H1 (cell line): ENCODE results near the gene KCND3. TPM values are rescaled to one million over a fixed set of nuclear protein-coding genes. Genes with fewer than 3 reads are reported as not detected.

Experiments used
- POU5F1 ChIP-seq: IDR thresholded peaks from 2 replicates; pipeline ENCODE4 v1.6.1; 2011; ENCODE audit warnings: low read depth, mild to moderate bottlenecking, low read length, moderate library complexity
- polyA plus RNA-seq, 7 experiments: library from polyadenylated mRNA; depleted of rRNA in 3 of 7; stranded (reverse) in 5 of 7; unstranded in 2 of 7; fragments of >200 nt in 5 of 7; fragments of 200-250 nt in 2 of 7; gene quantifications; 1 replicate in 5 of 7; 2 replicates in 1 of 7; 4 replicates in 1 of 7; pipeline versions ENCODE4 v1.2.1 to v1.2.3, GENCODE V29; 2011 to 2013; ENCODE audit warnings: missing spikeins in 2 of 7, mixed read lengths in 2 of 7
- total RNA-seq: library from RNA; stranded (reverse); fragmentation: NEBNext Ultra II Directional; extraction: Animal tissue kit (Norgen Biotek cat#: 25700); gene quantifications from 2 replicates; pipeline ENCODE4 v1.2.1, GENCODE V29; 2021

Gene KCND3
- total and polyA plus RNA-seq, 2 of the 8 experiments (the other 6 are each of a cell fraction or from before 2014, with no cell fraction given): 0.14 to 0.48 TPM

- TF ChIP-seq POU5F1: no peak
Observed at GRCh38 chr1:111887875-111888274, 101.6 kb downstream of the KCND3 start (continued).
